Measurements from ENCODE around the gene CCNG2.

Gene CCNG2

DNA sequence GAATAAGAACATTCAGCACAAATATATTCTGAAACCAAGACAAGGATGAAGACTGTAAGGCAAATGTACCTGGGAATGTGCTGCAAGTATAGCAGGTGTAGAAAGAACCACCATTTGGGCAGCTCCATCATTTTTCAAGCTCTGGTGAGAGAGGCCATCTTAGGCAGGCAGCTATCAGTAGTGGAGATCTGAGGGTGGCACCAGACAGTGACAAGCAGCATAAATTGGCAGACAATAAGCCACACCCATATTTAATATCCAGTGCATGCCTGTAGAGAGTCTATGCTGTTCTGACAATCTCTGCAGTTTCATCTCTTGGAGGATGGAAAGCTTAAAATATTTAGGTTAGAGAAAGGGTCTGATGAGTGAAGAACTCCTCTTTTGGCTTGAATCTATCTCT lies 22.5 kb downstream of the CCNG2 start:
- FAIRE-seq: no peak

DNA sequence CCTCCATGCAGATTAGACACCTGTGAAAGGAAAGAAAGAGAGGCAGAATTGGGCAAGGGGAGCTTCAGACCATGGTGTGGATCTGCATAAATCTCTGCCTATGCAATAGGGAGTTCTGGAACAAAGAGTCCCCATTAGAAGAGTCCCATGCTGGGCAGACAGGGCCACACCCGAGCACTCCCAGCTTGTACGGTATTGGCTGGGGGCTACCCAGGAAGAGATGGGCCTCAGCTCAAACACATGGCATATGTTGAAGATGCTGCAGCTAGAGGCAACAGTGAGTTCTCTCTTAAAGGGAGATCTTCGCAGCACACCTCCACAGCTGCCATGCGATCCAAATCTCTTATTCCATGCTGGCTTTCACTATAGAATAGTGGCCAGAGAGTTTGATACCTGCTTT lies 24.7 kb downstream of the CCNG2 start:
- no peak for FAIRE-seq

DNA sequence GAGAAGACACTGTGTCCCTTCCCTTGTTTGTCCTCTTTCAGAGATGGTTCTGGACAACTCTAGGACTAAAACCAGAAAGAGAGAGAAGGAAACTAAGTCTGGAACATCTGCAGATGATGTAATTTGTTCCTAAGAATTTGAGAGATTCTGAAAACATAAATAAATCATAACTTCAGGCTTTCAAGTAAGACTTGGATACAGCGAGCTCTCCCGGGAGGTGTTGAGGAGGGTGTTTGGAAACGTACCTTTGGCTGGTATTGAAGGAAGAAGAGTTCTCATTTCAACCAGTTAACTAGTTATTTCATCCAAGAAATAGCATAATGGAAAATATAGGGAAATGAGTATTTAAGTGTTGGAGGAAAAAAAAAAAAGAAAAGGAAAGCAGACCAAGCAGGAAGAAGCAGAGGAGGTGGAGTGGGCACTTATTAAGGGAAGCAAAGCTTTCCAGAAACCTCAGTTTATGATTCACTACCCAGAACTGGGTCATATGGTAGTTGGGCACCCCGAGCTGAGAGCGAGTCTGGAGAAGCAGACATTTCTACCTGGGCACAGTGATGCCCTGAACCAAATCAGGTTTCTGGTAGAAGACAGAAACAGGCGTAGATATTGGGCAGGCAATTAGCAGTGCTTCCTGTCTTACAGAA lies 26.9 kb downstream of the CCNG2 start:
- no peak for FAIRE-seq

DNA sequence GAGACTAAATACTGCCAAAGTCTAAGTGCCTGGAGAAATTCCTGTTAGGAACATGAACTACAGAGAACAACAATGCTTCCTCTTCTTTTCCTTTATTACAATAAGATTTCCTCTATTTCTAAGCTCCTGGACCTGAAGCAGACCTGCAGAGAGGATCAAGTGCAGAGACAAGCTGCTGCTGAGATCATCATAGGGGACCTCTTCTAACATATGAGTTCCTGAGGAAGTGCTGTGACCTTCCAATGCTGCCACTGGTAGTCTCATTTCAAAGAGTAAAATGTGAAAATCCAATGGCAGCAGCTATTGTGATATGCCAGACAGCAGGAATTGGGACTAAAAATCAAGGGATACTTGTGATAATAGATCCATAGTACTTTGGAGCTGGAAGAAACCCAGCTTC lies 28.0 kb downstream of the CCNG2 start:
- FAIRE-seq: no peak

DNA sequence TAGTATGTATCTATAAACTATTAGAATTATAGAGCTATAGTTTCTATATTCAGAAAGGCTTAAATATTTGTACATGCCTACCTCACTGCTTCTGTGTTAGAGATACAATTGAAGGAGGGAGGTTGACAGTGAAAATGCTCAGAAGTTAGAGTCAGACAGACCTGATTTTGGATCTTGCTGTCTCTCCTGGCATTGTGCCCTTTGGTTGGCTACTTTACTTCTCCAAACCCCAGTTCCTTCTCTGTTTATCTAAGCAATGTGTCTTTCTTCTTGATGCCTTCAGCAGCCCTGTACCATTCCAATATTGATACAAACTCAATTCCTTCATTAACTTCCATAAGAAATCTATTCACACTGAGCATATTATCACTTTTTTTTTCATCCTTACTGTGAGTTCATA lies 28.7 kb downstream of the CCNG2 start:
- no peak for FAIRE-seq

DNA sequence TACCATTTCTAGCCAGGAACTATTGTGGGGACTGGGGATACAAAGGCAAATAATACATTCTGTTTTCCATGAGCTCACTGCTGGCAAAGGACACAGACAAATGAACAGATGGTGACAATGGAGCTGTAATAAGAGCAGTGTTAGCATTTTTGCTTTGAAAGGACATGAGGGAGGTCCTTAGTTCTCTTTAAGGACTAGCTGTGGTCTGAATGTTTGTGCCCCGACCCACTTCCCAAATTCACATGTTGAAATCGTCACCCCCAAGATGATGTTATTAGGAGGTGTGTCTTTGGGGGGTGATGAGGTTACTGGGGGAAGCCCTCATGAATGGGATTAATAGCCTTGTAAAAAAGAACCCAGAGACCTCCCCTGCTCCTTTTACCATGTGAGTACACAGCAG lies 30.3 kb downstream of the CCNG2 start:
- peak; percentile 86 for FAIRE-seq

DNA sequence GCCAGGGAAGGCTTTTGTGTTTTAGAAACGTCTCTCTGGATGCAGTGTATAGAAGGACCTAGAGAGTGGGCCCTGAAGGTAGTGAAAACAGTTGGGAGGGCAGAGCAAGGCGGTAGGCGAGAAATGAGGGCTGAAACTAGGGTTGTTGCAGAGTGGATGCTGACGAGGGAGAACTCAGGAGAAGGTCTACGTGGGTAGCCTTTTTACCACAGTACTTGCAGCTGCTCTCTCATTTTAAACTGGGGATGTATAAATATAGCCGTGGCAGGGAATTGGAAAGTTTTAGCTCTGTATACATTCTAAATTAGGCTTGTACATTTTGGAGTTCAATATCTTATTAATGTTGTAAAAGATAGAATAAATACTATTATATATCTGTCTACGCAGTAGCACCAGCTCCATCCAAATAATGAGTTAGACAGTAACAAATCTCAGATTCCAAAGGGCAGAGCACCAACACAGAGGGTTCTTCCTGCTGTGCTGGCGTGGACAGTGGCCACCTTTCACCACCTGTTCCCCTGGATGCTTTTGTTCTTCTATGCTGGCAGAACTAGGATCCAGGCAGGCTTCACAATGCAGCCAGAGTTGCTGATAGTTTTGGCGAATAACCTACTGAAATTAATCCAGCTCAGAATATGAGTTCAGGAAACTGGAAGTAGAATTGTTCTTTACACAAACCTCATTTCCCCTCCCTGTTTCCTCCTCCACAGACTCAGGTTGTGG lies 31.7 kb downstream of the CCNG2 start:
- FAIRE-seq: no peak

DNA sequence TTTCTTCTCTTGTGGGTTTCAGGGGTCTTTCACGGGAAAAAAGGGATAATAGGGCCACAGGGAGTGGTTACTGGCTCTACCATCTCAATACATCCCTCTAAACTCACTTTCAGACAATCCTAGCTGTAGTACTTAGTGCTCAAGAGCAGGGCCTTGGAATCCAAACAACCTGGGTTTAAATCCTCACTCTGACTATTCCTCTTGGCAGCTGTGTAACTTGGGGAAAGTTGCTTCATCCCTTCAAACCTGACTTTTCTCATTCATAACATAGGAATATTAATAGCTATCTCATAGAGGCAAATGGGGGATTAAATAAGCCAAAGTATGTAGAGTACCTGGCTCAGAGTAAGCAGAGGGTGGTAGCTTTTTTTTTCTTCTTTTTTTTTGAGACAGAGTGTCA lies 32.4 kb downstream of the CCNG2 start:
- FAIRE-seq: no peak

DNA sequence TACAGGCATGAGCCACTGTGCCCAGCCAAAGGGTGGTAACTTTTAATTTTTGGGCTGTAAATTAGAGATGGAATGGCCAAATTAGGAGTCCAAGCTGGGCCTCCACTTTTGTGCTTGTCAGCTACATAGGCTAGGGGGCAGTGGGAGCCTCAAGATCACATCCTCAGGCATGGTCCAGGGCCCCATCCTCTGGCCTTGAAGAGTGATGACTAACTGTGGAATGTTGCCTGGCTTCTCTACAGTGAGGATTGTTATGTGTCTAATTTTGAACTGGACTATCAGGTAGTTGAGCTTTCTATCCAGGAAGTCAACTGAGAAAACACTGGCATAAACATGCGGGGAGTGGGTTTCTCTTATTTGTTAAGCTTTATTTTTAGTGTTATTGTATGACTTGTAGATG lies 33.0 kb downstream of the CCNG2 start:
- FAIRE-seq: no peak

DNA sequence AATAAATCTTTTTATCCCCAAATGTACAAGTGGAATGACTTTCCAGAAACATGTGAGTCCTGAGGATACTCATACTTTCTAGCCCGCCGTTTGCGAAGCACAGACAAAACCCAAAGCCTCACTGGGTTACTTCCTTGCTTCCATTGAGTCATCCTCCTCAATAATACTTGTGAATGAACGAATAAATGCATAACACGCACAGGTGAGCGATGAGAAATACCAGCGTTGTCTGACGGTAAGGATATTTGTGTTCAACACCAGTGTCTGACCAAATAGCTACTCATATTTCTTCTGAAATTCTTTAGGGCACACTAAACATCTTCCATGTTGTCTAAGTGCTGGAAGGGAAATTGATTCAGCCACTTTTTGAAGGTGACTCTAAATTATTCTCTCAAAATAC lies 36.0 kb downstream of the CCNG2 start:
- FAIRE-seq: no peak

DNA sequence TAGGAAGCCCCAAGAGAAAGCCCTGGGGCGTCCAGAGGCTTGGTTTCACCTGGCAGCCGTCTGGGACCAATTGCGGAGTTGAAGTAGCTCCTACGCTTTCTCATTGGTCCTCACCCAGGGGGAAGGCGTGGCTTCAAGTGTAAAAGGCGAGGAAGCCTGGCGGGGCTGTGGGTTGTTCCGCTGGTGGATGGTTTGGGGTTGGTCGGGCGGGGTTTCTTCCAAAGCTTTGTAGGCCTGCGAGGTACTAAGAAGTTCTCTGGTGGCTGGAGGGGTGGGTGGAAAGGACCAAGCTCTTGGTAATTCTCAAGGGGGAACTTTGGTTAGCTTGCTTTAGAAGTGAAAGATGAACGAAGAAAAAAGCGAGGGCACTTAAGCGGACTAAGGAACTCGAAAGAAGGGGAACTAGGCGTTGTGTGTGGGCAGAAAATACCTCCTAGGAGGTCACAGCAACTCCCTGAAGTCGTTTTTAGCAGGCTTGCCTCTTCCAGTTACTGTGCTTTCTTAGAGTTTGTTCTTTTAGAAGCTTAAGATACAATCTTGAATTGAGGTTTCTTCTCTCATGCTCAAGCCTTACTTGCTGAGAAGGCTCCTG lies 36.6 kb downstream of the CCNG2 start:
- no peak for FAIRE-seq

DNA sequence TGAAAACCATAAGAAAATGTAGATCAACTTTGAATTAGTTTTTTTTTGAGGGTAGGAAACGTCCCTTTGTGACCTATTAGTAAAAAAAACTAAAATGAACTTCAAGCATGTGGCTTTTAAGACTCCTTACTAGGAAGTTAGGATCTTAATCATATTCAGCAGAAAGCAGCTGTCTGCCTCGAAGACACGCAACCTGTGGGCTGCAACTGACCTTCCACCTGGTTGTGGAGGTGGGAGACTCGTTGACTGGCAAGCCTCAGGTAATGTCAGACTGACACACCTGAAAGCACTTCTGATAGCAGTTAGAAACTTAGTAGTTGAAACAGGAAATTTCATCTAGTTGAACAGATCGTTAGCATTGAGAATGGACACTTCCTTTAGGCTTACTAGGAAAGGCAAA lies 37.4 kb downstream of the CCNG2 start:
- FAIRE-seq: no peak

DNA sequence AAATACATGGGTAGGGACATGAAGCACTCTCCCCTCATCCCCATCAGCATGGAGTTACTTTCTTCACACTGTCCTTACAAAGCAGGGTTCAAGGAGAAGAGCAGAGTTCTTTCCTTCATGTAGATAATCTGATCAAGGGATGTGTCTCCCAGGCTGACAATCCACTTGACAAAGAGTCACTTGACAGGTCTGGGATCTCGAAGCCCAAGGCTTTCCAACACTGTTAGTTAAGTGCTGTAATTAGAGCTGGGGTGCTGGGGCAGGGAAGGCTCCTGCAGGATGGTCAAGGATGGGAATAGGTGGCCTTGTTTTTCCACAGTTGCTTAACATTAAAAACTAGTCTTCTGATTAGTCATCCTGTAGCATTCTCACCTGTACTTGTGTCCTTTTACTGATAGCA lies 38.0 kb downstream of the CCNG2 start:
- no peak for FAIRE-seq

DNA sequence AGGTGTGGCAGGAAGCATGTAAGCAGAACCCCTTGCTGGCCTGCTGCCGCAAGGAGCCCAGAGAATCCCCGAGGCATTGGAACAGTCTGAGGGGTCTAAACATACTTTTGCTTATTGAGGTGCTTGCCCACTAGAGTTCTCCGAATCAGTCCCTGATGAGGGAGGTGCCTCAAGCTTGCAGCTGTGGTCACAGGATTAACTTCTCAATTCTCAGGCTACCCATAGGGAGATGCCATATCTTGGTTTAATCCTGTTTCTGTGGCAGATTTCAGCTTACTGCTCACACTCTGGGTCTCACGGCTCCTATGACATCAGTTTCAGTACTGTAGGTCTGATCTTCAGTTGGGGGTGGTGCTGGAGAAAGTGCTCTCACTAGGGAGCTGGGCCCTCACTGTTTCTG lies 39.9 kb downstream of the CCNG2 start:
- FAIRE-seq: no peak

DNA sequence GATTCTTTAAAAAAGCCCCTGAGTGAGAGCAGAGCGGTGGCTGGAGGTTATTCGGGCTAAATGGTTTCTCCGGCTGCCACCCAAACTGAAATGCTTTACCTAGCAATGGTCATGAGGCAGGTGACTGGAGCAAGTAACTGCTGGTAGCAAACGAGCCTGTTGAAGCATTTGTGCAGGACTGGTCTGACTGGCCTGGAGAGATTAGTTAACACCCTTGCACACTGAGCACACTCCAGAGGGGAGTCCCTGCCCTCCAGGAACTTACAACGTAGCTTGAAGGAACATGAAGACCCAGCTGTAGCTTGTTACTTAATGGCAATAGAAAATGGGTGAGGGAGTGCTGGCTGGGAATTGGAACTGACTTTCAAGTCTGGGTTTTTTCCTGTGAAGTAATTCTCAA lies 40.4 kb downstream of the CCNG2 start:
- FAIRE-seq: no peak

DNA sequence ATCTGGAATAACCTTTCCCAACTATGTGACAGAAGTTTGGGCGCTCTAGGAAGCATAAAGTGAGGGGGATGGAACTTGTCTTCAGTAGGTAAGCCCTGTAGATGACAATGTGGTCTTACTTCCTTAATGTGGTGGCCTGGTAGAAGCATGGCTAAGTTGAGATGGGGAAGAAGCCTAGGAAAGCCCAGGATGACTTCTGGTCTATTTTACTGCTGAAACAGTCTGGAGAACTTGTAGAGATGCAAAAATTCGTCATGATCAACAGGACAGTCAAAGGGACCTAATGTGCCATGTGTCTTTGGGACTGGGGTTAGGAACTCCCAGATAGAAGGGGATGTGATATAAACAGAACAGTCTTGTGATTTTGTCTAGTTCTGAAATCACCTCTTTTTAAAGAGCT lies 40.8 kb downstream of the CCNG2 start:
- no peak for FAIRE-seq

DNA sequence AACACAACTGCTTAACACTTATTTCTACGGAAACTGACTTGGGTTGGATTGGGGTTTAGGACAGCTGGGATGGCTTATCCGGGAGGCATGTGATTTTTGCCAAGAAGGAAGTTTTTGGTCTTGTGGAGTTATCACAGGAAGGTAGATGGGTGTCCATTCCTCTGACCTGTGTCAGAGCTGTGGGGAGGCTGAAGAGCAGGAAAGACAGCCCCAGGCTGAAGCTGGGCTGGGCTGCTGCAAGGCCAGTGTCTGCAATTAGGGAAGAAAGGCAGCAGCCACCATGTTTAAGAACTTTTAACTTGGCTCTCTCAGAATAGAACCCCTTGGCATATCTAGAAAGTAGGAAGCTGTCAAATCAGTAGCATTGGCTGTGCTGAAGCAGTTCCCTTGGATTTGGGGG lies 42.3 kb downstream of the CCNG2 start:
- FAIRE-seq: no peak

DNA sequence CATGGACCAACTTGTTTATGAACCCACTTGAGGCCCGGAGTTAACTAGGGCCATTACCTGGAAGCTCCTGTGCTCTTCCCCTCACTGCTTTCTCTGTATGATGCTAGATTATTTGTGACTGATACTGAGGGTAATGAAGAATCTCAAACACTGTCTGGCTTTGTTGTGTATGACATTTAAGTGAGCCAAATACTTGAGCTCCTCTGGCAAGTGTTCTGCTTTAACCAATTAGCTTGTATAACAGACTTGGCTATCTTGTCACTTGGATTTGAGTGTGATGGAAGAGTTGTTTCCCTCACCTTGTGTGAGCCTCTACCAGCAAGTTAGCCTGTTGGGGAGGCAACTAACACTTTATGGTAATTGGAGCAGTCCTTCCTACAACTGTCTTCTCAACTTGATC lies 42.7 kb downstream of the CCNG2 start:
- no peak for FAIRE-seq

DNA sequence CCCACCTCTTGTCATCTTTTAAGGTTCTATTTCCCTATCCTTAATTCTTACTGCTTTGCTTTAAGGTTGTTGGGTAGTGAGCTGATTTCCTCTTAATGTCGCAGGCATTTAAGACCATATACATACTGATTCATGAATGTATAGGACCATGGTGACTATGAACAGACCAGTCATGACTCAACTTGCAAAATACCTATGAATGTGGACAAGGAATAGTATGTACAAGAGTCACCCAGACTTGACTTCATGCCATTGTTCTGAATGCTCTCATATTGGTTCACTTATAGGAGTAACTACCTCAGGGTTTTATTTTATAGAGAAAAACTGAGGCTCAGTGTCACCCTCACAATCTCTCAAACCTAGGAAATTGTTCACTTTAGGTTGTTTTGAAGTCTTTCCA lies 44.3 kb downstream of the CCNG2 start:
- FAIRE-seq: no peak

DNA sequence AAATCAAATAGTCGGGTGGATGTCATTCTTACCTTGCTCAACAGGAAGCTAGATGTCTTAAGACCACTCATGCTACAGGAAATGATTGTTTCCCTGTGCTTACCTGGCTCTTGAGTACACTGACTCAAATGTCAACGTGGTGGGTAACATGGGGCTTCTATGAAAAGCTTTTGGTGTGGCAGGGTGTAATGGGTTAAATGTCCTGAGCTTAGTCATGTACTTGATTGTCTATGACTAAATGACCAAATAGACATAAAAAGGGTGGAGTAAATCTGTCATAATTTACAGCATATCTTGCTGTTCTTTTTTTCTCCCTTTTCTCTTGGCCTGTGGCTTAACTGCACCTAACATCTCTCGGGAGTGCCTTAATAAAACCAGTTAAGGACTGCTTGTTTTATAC lies 44.9 kb downstream of the CCNG2 start:
- FAIRE-seq: no peak

DNA sequence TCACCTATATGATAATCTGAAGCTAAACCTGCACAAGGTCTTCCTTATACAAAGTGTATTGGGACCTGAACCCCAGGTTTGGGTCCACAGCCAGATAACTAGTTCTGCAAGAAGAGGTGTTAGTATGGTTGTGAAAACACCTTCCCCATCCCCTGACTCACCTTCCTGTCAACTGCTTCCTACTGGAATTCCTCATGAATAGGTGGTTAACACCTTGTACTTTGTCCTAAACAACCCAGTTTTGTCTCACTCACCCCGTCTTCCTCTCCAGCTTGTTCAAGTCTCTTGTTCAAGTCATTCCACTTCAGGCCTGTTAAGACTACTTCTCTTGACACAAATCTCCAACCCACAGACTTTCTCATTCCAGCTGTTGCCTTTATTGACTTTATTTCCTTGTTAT lies 45.5 kb downstream of the CCNG2 start:
- FAIRE-seq: no peak

DNA sequence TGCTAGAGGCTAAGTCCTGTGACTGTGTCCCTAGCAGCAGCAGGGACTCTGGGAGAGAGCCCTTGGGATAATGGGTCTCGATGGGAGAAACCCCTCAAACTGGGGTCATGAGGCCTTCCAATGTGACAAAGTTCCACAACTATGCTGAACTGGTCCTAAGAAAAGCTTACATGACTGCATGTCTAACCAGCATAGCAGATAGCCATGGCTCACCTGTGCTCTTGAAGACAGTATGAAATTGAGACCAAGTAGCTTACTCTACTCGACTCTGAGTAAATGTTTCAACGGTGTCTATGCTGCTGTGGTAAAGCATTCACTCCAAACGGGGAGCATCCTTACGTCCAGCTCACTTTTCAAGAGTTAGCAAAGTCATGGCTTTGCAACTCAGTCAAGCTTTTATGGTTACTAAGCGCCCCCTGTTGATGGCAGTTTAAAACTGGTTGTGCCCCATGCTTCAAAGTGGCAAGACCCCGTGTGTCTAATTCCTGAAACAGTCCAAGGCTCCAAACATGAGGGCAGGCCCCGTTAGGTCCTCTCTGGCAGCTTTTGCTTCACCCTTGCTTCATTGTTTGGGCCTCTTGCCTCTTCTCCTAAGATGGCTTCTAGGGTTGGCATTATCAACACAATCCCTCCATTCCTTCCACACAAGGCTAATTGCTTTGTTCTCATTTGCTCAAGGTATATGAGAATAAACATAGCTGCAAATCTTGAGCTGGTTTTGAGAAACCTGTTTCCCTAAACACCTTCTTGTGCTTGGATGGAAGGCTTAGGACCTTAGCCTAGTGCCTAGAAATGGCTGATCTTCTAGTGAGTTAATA lies 46.6 kb downstream of the CCNG2 start:
- peak; percentile 93 for FAIRE-seq

DNA sequence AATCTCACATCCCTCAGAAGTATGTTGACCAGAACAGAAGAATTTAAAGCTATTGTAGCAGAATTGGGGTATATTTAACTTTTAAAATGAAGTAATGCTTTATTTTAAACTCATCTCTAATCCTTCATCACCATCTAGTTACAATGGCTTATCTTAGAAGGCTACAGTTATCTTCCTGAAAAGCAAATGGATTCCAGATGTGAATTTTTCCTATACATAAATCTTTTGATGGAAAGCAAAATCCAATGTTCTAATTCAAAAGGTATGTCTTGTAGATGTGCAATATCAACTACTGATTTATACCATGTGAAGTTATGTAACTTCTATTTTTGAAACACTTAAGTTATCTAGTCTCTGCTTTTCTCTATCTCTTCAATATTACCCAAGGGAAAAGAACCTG lies 47.6 kb downstream of the CCNG2 start:
- no peak for FAIRE-seq

DNA sequence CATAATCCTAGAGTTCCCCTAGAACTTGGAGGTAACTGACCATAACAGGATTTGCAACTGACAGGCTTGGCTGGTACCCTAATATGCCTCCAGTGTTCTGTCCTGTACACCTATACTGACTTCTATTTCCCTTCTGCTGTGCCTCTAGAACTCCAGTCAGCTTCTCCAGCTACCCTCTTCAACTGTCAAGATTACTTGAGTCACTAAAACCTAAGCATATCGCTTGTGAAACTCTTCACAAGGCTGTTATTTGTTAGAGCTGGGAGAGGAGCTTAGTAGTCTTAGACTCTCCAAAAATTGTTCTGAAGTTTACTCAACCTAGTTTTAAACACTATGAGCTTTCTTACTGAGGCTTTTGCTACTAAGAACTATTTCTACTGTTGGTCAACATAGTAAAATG lies 52.0 kb downstream of the CCNG2 start:
- no peak for FAIRE-seq

All from islet of Langerhans (tissue), 1 donor.